Renal pelvis (tissue), 4 donors: ENCODE data around the gene PAXIP1. TPM values are rescaled to one million over a fixed set of nuclear protein-coding genes. Genes with fewer than 3 reads are reported as not detected.
A peak's percentile ranks its signal among the peaks of the same experiment; 100 is the strongest.
"Not testable (repeated sequence)": the region's sequence is repeated elsewhere in the genome, so short reads cannot be mapped to it uniquely, and the experiment has no call there.

Source experiments
- DNase-seq: peaks from one replicate; pipeline ENCODE4 v3.0.0-alpha.2; 2013
- polyA plus RNA-seq, 3 donors: library from polyadenylated mRNA; unstranded; fragments of 120-200 nt; gene quantifications; one replicate each; pipeline ENCODE4 v1.2.1, GENCODE V29; 2013; ENCODE audit not compliant: insufficient read length in 3 of 3

PAXIP1 gene
- polyA plus RNA-seq, 3 donors = 20.1 to 24.3 (median 23.4) TPM

DNA sequence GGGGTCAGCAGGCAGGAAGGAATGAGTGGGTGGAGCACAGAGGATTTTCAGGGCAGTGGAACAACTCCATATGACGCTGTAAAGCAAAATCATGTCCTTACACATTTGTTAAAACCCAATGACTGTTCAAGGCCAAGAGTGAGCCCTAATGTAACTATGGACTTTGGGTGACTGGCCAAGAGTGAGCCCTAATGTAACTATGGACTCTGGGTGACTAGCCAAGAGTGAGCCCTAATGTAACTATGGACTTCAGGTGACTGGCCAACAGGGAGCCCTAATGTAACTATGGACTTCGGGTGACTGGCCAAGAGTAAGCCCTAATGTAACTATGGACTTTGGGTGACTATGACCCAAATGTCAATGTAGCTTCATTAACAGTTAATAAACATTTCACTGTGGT is 52.0 kb downstream of the PAXIP1 start:
- DNase-seq = no peak

DNA sequence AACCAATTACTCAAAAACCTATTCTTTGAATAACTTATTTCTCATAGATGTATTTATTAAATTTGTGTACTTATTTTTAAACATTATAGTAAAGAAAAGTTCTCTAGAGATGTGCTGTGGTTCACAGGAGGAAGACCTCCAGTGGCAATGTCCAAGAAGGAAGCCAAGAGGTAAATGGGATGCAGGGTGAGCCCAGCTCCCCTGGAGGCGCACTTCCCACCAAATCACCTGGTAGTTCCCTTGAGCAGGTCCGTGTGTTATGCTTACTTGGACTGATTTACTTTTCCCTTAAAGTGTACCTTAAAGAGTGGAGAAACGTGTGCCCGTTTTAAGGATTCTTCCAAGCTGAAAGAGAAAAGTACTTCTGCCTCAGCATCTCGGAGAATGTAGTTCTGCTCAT is 55.3 kb downstream of the PAXIP1 start:
- DNase-seq = no peak

DNA sequence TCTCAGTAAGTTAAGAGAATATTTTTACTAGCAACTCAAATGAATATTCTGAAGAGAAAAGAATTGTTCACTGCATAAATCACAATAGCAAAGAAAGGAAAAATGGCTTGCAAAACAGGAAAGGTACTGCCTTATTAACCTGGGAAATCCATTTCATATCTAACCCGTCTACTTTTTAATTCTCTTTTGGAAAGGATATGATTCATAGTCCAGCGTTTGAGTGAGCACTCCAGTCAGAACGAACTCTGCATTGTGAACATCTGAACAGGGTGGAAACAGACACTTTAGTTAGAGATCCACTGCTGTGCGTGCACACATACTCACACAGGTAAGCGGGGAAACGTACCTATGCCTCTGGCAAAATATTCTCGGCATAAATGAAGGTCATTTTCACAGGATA is 56.8 kb downstream of the PAXIP1 start:
- DNase-seq = no peak

DNA sequence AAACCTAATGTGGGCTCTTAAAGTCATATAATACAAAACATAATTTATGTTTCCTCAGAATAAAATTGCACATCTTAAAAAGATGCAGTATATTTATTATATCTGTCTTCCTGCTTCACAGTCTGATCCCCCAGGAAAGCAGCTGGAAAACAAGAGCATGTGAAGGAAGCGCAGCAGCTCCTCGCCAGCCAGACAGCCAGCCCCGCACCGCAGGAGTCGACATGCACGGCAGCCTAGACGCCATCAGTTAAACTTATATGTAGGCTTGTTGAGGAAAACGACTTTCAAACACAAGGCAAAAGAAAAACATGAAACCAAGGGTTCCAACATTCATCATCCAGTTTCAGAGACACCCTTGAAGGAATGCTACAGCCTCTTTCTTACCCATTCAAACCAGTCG is 59.0 kb downstream of the PAXIP1 start:
- no peak for DNase-seq

DNA sequence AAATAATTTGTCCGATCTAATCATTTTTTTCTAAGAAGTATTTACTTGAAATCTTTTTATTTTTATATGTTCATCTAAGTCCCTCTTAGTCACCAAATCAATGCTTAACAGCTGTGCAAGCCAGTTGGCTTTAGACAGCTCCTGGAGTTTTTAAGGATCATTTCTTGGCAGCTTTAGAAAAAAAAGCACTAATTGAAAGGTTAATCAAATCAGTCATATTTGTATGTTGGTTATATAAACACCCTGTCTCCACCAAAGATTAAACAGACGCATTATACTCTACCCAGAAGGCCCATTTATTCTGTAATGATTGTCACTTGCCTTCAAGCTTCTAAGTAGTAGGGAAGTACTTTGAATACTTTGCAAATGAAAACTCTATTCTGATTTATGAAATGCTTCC is 60.2 kb downstream of the PAXIP1 start:
- DNase-seq = no peak

DNA sequence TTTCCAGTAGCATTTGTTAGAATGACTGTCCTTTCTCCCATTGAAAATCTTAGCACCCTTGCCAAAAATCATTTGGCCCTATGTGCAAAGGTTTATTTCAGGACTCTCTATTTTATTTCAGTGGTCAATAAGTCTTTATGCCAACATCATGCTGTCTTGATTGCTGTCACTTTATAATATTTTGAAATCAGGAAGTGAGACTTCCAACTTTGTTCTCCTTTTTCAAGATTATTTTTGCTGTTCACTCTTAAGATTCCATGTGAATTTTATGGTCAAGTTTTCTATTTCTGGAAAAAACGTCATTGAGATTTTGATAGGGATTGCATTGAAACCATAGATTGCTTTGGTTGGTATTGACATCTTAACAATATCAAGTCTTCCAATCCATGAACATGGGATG is 65.1 kb downstream of the PAXIP1 start:
- DNase-seq = no peak

DNA sequence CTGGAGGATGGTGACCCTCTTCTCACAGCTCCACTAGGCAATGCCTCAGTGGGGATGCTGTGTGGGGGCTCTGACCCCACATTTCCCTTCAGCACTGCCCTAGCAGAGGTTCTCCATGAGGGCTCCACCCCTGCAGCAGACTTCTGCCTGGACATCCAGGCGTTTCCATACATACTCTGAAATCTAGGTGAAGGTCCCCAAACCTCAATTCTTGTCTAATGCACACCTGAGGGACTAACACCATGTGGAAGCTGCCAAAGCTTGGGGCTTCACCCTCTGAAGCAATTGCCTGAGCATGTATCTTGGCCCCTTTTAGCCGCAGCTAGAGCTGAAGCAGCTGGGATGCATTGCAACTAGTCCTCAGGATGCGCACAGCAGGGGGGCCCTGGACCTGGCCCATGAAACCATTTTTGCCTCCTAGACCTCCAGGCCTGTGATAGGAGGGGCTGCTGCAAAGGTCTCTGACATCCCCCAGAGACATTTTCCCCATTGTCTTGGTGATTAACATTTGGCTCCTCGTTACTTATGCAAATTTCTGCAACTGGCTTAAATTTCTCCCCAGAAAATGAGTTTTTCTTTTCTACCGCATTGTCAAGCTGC is 68.5 kb downstream of the PAXIP1 start:
- not testable (repeated sequence) for DNase-seq

DNA sequence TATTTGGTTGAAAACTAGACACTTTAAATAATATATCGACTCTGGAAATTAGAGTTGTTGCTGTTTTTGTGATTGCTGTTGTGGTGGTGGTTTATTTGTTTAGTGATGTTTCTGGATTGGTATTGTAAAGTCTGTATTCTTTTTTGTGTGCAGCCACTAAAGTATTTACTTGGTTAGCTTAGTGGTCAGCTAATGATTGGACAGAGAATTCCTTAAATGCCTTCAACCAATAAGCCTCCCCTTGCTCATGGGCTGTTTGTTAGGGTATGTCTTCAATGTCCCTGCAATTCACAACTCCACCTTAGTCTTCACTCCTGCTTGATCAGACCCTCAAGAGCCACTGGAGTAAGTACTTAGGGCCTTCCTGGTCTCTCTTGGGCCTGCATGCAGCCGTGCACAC is 71.0 kb downstream of the PAXIP1 start:
- no peak for DNase-seq

DNA sequence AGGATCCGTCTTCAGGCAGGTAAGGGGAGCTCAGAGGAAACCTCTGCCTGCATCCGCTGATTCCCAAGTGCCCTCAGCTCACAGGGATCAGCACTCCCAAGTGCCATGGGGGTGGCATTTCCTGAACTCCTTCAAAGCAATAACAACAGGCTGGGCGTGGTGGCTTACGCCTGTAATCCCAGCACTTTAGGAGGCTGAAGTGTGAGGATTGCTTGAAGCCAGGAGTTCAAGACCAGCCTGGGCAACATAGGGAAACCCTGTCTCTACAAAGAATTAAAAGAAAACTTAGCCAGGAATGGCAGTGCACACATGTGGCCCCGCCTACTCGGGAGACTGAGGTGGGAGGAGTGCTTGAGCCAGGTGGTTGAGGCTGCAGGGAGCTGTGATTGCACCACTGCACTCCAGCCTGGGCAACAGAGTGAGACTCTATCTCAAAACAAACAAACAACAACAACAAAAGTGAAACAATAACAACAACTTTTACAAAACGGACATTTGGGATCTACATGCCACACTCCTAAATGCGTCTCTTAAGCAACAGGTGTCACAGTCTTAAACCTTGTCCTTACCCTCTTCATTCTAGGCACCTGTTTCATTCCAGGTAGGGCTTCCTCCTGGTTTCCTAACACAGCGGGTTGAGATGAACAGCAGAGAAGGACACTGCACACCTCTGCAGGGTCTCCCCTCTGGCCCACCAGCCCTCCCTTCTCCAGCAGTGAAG is 73.8 kb downstream of the PAXIP1 start:
- DNase-seq = no peak

DNA sequence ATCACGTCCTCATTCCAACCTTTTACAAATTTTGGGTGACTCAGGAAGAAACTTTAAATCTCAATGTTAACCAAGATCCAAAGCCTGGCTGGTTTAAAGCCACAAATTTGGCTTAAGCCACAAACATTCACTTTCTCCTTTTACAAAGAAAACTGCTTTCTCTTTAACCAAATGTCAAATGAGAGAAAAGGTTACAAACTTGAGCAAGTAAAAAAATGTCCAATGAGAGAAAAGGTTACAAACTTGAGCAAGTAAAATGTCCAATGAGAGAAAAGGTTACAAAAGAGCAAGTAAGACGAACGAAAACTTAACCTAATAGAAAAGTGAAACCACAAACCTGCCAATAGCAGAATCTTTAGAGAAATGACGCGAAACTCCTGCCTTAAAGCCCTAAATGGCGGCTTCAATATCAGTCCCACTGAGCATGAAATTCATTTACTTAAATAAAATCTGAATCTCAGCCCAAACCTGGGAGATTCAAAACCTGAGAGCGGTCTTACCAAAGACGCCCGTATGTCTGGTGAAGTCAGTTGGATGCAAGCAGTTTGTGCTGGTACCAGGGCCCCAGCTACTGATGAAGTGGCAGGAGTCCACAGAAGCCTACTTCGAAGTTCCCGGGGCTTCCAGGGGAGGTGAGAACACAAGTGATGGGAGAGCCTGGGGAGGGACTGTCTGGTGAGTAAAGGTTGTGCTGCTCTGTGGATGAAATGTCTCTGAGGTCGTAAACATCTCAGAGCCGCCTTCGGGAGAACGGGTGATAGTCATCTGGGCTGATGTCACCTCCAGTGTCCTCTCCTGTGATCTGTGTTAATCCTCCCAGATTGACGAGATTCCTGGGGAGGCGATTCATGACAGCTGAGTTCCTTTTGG is 74.6 kb downstream of the PAXIP1 start:
- peak; percentile 97 for DNase-seq

DNA sequence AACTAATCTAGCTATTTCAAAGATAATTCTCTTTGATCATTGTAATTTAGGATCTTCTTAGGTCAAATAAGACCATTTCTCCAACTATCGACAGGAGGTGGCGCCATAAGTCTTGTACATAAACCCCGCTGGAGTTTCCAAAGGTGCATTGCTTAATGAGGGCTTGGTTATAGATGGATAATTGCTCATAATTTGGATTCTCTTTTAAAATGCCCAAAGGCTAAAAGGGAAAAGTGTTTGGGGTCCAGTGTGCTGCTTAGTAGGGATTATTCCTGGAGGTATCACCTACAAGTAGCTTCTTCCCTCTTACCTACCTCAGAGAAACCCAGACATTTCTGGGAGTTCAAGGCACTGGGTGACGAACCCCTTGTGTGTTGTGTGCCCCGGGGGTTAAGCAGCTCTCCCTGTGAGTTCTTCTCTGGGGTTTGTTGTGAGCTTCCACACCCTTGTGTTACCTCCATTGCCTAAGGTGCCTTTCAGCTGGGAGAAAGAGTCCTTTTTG is 75.2 kb downstream of the PAXIP1 start:
- peak; percentile 86 for DNase-seq

DNA sequence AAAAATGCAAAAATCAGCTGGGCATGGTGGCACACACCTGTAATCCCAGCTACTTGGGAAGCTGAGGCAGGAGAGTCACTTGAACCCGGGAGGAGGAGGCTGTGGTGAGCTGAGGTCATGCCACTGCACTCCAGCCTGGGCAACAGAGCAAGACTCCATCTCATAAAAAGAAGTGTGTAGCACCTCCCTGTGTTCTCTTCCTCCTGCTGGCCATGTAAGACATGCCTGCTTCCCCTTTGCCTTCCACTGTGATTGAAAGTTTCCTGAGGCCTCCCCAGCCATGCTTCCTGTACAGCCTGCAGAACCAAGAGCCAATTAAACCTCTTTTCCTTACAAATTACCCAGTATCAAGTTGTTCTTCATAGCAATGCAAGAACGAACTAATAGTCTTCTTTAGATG is 80.5 kb downstream of the PAXIP1 start:
- not testable (repeated sequence) for DNase-seq

DNA sequence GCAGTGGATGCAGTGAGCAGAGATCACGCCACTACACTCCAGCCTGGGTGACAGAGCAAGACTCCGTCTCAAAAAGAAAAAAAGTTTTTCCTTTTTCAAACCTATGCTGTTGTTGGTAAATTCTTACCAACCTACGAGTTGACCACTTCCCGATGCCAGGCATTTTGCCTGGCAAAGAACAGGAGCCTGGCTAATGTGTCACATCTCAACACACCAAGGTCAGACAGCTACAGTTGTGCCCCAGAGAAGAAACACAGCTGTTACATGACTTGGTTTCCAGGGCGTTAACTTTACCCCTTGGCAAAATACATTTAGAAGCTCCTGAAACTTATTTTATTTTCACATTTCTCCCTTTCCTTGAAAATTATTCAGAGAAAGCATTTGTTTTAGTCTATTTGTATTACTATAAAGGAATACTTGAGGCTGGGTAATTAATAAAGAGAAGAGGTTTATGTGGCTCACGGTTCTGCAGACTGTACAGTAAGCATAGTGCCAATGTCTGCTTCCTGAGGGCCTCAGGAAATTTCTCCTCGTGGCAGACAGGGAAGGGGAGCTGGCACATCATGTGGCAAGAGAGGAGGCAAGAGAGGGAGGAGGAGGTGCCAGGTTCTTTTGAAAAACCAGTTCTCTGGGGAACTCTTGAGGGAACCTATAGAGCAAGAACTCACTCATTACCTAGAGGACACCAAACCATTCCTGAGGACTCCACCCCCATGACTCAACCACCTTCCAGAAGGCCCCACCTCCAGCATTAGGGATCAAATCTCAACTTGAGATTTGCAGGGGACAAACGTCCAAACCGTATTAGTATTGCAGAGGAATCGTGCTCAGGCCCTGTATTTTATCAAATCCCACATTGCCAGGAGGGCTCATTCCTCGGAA is 83.3 kb downstream of the PAXIP1 start:
- DNase-seq = no peak

DNA sequence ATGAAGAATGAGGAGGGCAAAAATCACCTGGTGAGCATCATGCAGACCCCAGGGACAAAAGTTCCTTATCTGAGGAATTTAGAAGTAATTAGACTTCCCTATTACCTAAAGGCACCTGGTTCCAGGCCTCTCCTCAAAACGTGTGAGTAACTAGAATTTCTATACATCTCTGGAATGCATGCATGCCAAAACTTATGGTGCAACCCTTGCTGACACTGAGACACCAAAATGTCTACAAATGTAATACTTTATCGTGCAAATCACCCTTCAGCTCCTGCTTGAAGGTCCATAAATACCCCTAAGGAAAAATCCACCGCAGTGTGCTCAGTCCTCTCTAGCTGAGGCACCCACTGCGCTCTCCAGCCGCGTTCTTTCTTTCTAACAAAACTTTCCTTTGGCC is 84.2 kb downstream of the PAXIP1 start:
- no peak for DNase-seq

DNA sequence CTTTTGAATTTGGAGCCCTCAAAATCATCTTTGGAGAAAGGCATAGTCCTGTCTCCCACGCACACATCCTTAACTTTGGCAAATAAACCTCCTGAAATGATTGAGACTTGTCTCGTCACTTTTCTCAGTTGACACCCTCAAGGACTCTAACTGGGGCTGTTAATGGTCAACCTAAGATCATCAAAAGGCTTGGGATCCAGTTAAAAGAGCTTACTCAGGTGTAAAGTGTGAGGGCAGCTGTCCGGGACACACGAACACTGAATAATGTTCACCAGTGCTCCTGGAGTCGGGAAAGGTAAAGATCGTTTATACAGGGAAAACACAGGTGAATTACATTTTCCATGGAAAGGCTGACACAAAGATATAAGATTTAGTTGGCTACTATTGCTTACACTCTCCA is 84.7 kb downstream of the PAXIP1 start:
- DNase-seq = no peak

DNA sequence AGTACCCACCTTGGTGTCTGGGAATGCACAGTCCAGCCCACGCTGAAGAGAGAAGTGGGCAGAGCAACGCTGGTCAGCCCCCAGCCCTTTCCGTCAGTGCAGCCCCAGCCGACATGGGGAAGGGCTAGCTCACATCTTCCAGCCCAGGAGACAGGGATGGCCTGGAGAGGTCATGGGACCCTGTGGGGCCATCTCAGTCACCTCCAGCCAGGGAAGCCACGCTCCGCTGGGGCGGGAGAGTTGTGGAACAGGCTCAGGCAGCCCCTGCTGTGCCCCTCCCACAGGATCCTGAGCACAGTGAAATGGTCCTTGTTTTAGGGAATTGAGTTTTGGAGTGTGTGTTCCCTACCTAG is 85.1 kb downstream of the PAXIP1 start:
- no peak for DNase-seq

DNA sequence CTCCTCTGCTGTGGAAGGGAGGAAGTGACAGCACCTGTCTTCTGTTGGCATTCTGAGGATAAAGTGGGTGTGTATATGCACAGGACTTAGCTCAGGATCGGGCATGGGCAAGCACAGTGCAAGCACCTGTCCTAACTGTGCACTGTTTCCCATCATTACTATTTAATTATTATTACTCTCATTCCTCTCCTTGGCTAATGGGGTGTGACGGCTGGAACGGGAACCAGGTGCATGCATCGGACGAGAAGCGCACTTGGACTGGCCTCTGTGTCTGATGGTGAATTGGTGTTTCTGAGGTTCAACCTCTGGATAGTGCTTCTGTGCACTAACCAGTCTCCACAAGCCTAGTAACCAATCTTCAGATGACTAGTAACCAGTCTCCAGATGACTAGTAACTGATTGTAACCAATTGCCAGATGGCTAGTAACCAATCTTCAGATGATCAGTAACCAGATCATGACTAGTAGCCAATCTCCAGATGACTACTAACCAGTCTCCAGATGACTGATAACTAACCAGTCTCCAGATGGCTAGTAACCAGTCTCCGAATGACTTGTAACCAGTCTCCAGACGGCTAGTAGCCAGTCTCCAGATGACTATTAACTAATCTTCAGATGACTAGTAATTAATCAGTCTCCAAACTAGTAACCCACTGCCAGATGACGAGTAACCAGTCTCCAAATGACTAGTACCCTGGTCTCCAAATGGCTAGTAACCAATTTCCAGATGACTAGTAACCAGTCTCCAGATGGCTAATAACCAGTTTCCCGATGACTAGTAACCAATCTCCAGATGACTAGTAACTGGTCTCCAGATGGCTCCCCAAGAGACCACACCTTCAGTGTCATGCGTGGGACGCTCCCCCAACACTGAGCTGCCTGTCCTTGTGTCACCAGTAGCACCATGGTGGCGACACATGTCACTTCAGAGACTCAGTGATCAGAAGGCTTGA is 85.8 kb downstream of the PAXIP1 start:
- DNase-seq = no peak

DNA sequence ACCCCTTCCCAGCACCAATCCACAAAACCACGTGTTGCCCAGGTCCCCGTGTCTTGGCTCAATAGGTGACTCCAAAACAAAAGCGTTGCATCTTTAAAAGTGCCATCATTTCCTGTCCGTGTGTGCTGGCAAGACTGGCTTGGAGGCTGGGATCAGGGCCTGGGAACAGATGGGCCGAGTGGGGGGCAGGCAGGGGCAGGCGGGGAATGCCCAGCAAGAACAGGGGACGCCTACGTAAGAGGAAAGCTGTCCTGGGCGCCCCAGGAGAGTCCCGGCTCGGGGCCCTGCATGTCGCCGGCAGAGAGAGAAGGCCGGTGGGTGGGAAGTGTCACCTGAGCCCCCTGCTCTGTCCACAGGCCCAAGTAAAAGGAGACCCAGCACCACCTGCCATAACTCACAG is 86.5 kb downstream of the PAXIP1 start:
- no peak for DNase-seq

DNA sequence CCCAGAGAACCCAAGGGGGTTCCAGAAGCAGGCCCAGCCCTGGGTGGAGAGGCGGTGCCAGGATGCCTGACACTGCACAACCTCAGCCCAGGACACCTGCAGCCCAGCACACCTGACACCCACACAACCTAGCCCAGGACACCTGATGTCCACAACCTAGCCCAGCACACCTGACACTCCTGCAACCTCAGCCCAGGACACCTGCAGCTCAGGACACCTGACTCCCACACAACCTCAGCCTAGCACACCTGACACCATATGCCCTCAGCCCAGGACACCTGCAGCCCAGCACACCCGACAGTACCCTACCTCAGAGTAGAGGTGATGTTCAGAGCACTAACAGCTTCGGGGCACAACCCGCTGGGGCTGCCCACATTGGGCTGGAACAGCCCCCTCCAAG is 87.3 kb downstream of the PAXIP1 start:
- DNase-seq = no peak

DNA sequence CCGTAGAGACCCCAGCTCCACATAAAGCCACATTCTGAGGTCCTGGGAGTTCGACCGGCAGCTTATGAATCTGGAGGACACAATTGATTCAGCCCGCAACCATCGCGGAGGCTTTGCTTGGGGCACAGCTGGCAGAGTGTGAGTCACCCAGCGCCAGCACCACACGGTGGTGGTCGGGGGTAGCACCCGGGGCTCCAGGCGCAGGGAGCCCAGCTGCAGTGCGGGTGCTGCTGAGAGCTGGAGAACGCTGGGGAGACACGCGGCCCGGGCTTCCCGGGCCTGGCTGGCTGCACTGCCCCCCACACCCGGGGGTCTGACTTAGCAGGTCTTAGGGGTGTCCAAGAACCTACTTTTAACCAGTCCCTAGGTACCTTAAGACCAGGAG is 87.9 kb downstream of the PAXIP1 start:
- DNase-seq = no peak
